Suprapubic skin (tissue), 4 donors: ENCODE data around the gene KAZN. TPM values are rescaled to one million over a fixed set of nuclear protein-coding genes. Genes with fewer than 3 reads are reported as not detected.

Source experiments
- DNase-seq, 2 donors: peaks; one replicate each; pipeline ENCODE4 v3.0.0-alpha.2; 2019; ENCODE audit warnings: low spot score in 2 of 2
- H3K27ac ChIP-seq: fragments of 200-600 bp; sonication (generic); one replicate; pipeline ENCODE4 v1.5.1; 2019
- H3K27me3 ChIP-seq: fragments of 200-600 bp; sonication (generic); one replicate; pipeline ENCODE4 v1.5.1; 2019
- H3K36me3 ChIP-seq: fragments of 200-600 bp; sonication (generic); one replicate; pipeline ENCODE4 v1.5.1; 2019
- H3K4me1 ChIP-seq: fragments of 200-600 bp; sonication (generic); one replicate; pipeline ENCODE4 v1.5.1; 2019
- H3K4me3 ChIP-seq: fragments of 200-600 bp; sonication (generic); one replicate; pipeline ENCODE4 v1.5.1; 2019; ENCODE audit warnings: mild to moderate bottlenecking
- H3K9me3 ChIP-seq: fragments of 200-600 bp; sonication (generic); one replicate; pipeline ENCODE4 v1.5.1; 2019
- EP300 ChIP-seq: sonication (generic); formaldehyde crosslinking; IDR thresholded peaks from one replicate; pipeline ENCODE4 v1.6.1; 2017; ENCODE audit warnings: antibody characterized with exemption
- POLR2A ChIP-seq, 2 donors: fragments of 450-650 bp; IDR thresholded peaks; one replicate each; pipeline ENCODE4 v1.6.1; 2017; ENCODE audit warnings: antibody characterized with exemption in 2 of 2, mild to moderate bottlenecking in 2 of 2, moderate library complexity in 2 of 2
- POLR2AphosphoS5 ChIP-seq, 3 donors: sonication (generic); formaldehyde crosslinking; IDR thresholded peaks; one replicate each; pipeline ENCODE4 v1.6.1; 2017; ENCODE audit warnings: antibody characterized with exemption in 3 of 3
- WGBS: methylation state at CpG from one replicate; pipeline ENCODE4 v1.1.5; 2018; 5-methylcytosine and 5-hydroxymethylcytosine counted together
- total RNA-seq, 4 donors: library from RNA; depleted of rRNA; stranded (reverse); fragments of >200 nt; gene quantifications; one replicate each; pipeline ENCODE4 v1.1.0, GENCODE V29; 2016
- TF ChIP-seq, protein P1 (sequence below), 2 donors: fragments of 200-600 bp in 1 of 2; fragments of 450-650 bp in 1 of 2; sonication (generic) in 1 of 2; IDR thresholded peaks; one replicate each; pipeline ENCODE4 v1.5.1; 2016 to 2019; ENCODE audit warnings: antibody characterized with exemption in 2 of 2, mild to moderate bottlenecking in 1 of 2, moderate library complexity in 1 of 2

Gene KAZN
- total RNA-seq, 4 donors from 2014 or later, result 29.2 to 37.5 (median 31.7) TPM

DNA sequence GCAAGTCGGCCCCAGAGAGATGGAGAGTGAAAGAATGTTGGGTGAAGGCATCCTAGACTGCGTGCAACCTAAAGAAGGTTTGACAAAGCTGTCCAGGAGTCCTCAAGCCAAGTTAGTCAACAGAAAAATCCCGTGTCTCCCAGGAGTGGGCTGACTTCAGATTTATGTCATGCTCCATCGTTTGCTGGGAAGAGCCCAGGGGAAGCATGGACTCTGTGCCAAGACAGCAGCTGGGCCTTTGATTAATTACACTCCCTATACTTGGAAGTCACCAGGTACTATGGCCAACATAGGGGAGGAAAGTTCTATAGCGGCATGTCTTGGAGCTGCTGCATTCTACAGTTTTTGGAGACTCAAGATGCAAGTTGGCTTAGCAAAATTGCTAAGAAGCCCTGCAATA, 247.4 kb downstream of the KAZN start:
- peaks cover 5% of the 10 kb centered on the region for H3K4me1 ChIP-seq
- no peak overlapping the region for H3K4me3 ChIP-seq
- WGBS, result 62% methylated on average over 5 of the region's 5 CpGs
- no peaks in the 10 kb centered on the region for H3K9me3 ChIP-seq
- DNase-seq, result no peak
- no peaks in the 10 kb centered on the region for H3K27me3 ChIP-seq
- H3K27ac ChIP-seq, result no peak overlapping the region
- no peak for TF ChIP-seq POLR2AphosphoS5 (IDR thresholded peaks at IDR 0.05)
- no peak for TF ChIP-seq POLR2A (IDR thresholded peaks at IDR 0.05)
- TF ChIP-seq EP300, result no peak
- TF ChIP-seq, protein P1, sequence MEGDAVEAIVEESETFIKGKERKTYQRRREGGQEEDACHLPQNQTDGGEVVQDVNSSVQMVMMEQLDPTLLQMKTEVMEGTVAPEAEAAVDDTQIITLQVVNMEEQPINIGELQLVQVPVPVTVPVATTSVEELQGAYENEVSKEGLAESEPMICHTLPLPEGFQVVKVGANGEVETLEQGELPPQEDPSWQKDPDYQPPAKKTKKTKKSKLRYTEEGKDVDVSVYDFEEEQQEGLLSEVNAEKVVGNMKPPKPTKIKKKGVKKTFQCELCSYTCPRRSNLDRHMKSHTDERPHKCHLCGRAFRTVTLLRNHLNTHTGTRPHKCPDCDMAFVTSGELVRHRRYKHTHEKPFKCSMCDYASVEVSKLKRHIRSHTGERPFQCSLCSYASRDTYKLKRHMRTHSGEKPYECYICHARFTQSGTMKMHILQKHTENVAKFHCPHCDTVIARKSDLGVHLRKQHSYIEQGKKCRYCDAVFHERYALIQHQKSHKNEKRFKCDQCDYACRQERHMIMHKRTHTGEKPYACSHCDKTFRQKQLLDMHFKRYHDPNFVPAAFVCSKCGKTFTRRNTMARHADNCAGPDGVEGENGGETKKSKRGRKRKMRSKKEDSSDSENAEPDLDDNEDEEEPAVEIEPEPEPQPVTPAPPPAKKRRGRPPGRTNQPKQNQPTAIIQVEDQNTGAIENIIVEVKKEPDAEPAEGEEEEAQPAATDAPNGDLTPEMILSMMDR (IDR thresholded peaks at IDR 0.05), result no peak
- no peaks in the 10 kb centered on the region for H3K36me3 ChIP-seq

DNA sequence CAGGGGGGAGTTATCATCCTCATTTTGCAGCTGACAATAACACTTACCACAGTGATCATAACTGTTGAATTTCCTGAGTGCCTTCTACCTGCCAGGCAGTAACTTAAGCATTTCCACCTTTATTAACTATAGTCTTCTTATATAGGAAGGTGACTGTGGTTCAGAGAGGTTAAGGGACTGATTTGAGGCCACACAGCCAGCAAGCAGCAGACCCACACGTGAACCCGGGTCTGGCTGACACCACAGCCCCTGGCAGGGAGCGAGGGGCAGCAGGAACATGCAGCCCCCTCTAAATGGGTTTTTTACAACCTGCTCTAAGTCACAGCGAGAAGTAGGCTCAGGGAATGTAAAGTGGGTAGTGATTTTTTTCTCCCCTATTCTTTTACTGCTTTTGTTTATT, 248.2 kb downstream of the KAZN start:
- Histone ChIP-seq H3K36me3 (no peaks in the 10 kb centered on the region), H3K27ac (no peak overlapping the region), H3K27me3 (no peaks in the 10 kb centered on the region), H3K9me3 (no peaks in the 10 kb centered on the region), H3K4me3 (no peak overlapping the region), H3K4me1 (peaks cover 5% of the 10 kb centered on the region)
- DNase-seq, result no peak
- TF ChIP-seq, protein P1 (IDR thresholded peaks at IDR 0.05), result no peak
- TF ChIP-seq POLR2A (IDR thresholded peaks at IDR 0.05), result no peak
- no peak for TF ChIP-seq EP300
- no peak for TF ChIP-seq POLR2AphosphoS5 (IDR thresholded peaks at IDR 0.05)
- 82% methylated on average over 4 of the region's 4 CpGs for WGBS

DNA sequence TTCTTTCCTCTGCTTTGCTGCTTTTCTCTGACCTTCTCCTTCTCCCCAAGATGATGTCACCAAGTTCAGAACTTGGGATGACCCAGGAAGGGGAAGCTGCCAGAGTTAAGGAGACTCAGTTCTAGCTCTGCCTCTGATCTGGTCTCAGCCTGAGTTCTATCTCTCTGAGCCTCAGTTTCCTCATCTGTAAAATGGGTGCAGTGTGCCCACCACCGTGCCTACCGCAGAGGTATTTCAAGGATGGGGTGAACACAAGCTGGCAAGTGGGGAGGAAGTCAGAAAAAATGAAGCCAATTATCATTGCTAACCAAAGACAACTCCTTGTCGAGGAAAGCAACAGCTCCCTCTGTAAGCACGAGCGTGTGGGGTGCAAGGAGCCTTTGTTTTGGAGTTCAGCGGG, 249.7 kb downstream of the KAZN start:
- Histone ChIP-seq H3K4me1 (peaks cover 5% of the 10 kb centered on the region), H3K36me3 (no peaks in the 10 kb centered on the region), H3K9me3 (no peaks in the 10 kb centered on the region), H3K4me3 (no peak overlapping the region), H3K27ac (no peak overlapping the region), H3K27me3 (no peaks in the 10 kb centered on the region)
- no peak for DNase-seq
- 89% methylated on average over 6 of the region's 6 CpGs for WGBS
- TF ChIP-seq EP300 (no peak), POLR2A (IDR thresholded peaks at IDR 0.05) (no peak), POLR2AphosphoS5 (IDR thresholded peaks at IDR 0.05) (no peak)
- TF ChIP-seq, protein P1 (IDR thresholded peaks at IDR 0.05), result no peak

- TF ChIP-seq POLR2A (IDR thresholded peaks at IDR 0.05) (no peak), EP300 (no peak), POLR2AphosphoS5 (IDR thresholded peaks at IDR 0.05) (no peak)
- TF ChIP-seq, protein P1 (IDR thresholded peaks at IDR 0.05), result no peak
- H3K36me3 ChIP-seq, result no peaks in the 10 kb centered on the region
- H3K27me3 ChIP-seq, result no peaks in the 10 kb centered on the region
- no peaks in the 10 kb centered on the region for H3K9me3 ChIP-seq
- WGBS, result 85% methylated on average over 15 of the region's 17 CpGs
- no peak for DNase-seq
- no peak overlapping the region for H3K4me3 ChIP-seq
- peaks cover 5% of the 10 kb centered on the region for H3K4me1 ChIP-seq
- no peak overlapping the region for H3K27ac ChIP-seq
These were observed 250.1 kb downstream of the KAZN start for GRCh38 chr1:14848625-14849024.

- DNase-seq, result peak; percentile 67 to 81
- Histone ChIP-seq H3K27ac (no peak overlapping the region), H3K9me3 (no peaks in the 10 kb centered on the region), H3K4me1 (peaks cover 5% of the 10 kb centered on the region), H3K36me3 (no peaks in the 10 kb centered on the region), H3K4me3 (no peak overlapping the region), H3K27me3 (no peaks in the 10 kb centered on the region)
- WGBS, result 74% methylated on average over 8 of the region's 8 CpGs
- TF ChIP-seq POLR2A (IDR thresholded peaks at IDR 0.05) (no peak), EP300 (no peak), POLR2AphosphoS5 (IDR thresholded peaks at IDR 0.05) (no peak)
- TF ChIP-seq, protein P1 (IDR thresholded peaks at IDR 0.05), result no peak
These were observed 250.6 kb downstream of the KAZN start for GRCh38 chr1:14849038-14849437.
